Lung (tissue), 12 donors: ENCODE measurements around the gene SLC5A2. TPM values are rescaled to one million over a fixed set of nuclear protein-coding genes. Genes with fewer than 3 reads are reported as not detected.
"Not testable (repeated sequence)": the region's sequence is repeated elsewhere in the genome, so short reads cannot be mapped to it uniquely, and the experiment has no call there.

Experiments
- ATAC-seq: fragments of 200-7000 bp; cut with Tn5 transposase; one replicate; pipeline ENCODE4 v1.9.1; 2020; ENCODE audit warnings: moderate number of reproducible peaks; ENCODE audit not compliant: insufficient read depth, low FRiP score
- DNase-seq, 3 donors: peaks; one replicate each; pipeline ENCODE4 v3.0.0-alpha.2; 2013 to 2017
- H3K27ac ChIP-seq, 2 donors: one replicate each; pipeline ENCODE4 v1.5.1; 2013; ENCODE audit warnings: mild to moderate bottlenecking in 2 of 2, moderate library complexity in 2 of 2, control low read depth in 1 of 2, inconsistent platforms in 1 of 2, low read depth in 1 of 2, low read length in 1 of 2
- H3K27me3 ChIP-seq, 3 donors: one replicate each; pipeline ENCODE4 v1.5.1; 2013; ENCODE audit warnings: low read length in 2 of 3; ENCODE audit not compliant: control insufficient read depth in 3 of 3, insufficient read depth in 3 of 3
- H3K36me3 ChIP-seq, 4 donors: one replicate each; pipeline ENCODE4 v1.5.1; 2013; ENCODE audit warnings: low read length in 4 of 4, mild to moderate bottlenecking in 1 of 4, moderate library complexity in 1 of 4; ENCODE audit not compliant: control insufficient read depth in 4 of 4, insufficient read depth in 4 of 4
- H3K4me1 ChIP-seq, 5 donors: one replicate each; pipeline ENCODE4 v1.5.1; 2013; ENCODE audit warnings: low read length in 5 of 5, mild to moderate bottlenecking in 2 of 5, moderate library complexity in 1 of 5; ENCODE audit not compliant: control insufficient read depth in 5 of 5, insufficient read depth in 5 of 5
- H3K4me3 ChIP-seq: one replicate; pipeline ENCODE4 v1.5.1; 2013; ENCODE audit warnings: mild to moderate bottlenecking, control low read depth, moderate library complexity
- H3K9ac ChIP-seq, 2 donors: one replicate each; pipeline ENCODE4 v1.5.1; 2013; ENCODE audit warnings: low read length in 2 of 2, control low read depth in 1 of 2; ENCODE audit not compliant: insufficient read depth in 1 of 2
- H3K9me3 ChIP-seq, 4 donors: one replicate each; pipeline ENCODE4 v1.5.1; 2013; ENCODE audit warnings: low read length in 3 of 4, mild to moderate bottlenecking in 1 of 4, moderate library complexity in 1 of 4; ENCODE audit not compliant: control insufficient read depth in 4 of 4, insufficient read depth in 3 of 4
- CTCF ChIP-seq: IDR thresholded peaks from 2 replicates; pipeline ENCODE4 v1.5.1; 2012; ENCODE audit warnings: mild to moderate bottlenecking; ENCODE audit errors: control extremely low read depth, extremely low read depth
- WGBS, 2 donors: extraction: QIAGEN DNeasy Blood & Tissue Kit; methylation state at CpG; one replicate each; pipeline ENCODE4 v1.1.7; 2013; 5-methylcytosine and 5-hydroxymethylcytosine counted together
- polyA plus RNA-seq, 2 donors: library from polyadenylated mRNA; stranded (reverse); fragments of 200-250 nt; gene quantifications; one replicate each; pipeline ENCODE4 v1.2.1, GENCODE V29; 2013
- total RNA-seq, 2 donors: library from RNA; depleted of rRNA in 1 of 2; stranded (reverse); fragments of >200 nt in 1 of 2; gene quantifications; one replicate each; pipeline ENCODE4 v1.2.1, GENCODE V29; 2014 to 2021
- donor health status: control.
- donor health status: control.
- donor health status: Bipolar disorder and iron deficiency.
- donor health status: healthy.
- donor health status: DM: yes; HTN: yes; CAD: no.

SLC5A2 gene
- total and polyA plus RNA-seq, 4 donors = 0.85 to 3.1 (median 2.3) TPM

- Histone ChIP-seq H3K27me3 (no peaks in the 10 kb centered on the region), H3K36me3 (no peaks in the 10 kb centered on the region), H3K9me3 (peaks cover 0 to 6% (median 0%) of the 10 kb centered on the region in 4 donors), H3K4me1 (peaks cover 0 to 9% (median 4%) of the 10 kb centered on the region in 5 donors), H3K27ac (no peak overlapping the region), H3K9ac (peak overlapping the region in 1 of 2 donors; percentile 25), H3K4me3 (peak overlapping the region; percentile 47)
- WGBS, 2 donors = 6 to 7% methylated on average over 52 to 57 of the region's 57 CpGs
- DNase-seq = peak; percentile 66 to 74 (median 72)
- TF ChIP-seq CTCF = no peak
- ATAC-seq = no peak
Observed at GRCh38 chr16:31537362-31538242, 54.7 kb downstream of the SLC5A2 start.

- DNase-seq, H3K4me3 ChIP-seq, H3K27me3 ChIP-seq, H3K4me1 ChIP-seq, ATAC-seq, H3K36me3 ChIP-seq, H3K27ac ChIP-seq, H3K9me3 ChIP-seq, H3K9ac ChIP-seq: not testable (repeated sequence)
- 72 to 79% methylated on average over 7 of the region's 7 CpGs for WGBS, 2 donors
Observed at GRCh38 chr16:31538243-31538598, 55.3 kb downstream of the SLC5A2 start.

GRCh38 chr16:31539762-31540161, 56.8 kb downstream of the SLC5A2 start:
- H3K27me3 ChIP-seq = not testable (repeated sequence)

More at GRCh38 chr16:31539762-31540161, 56.8 kb downstream of the SLC5A2 start:
- ATAC-seq, H3K36me3 ChIP-seq, H3K27ac ChIP-seq, H3K9me3 ChIP-seq, H3K9ac ChIP-seq, H3K4me3 ChIP-seq, DNase-seq, H3K4me1 ChIP-seq: not testable (repeated sequence)
- WGBS, 2 donors = 91 to 92% methylated on average over 4 of the region's 4 CpGs

Other genes with a start within 250 kb of the SLC5A2 start
- 10 to 100 TPM; 11.0 to 56.2 TPM for gene ITGAM, start 223.1 kb upstream of the SLC5A2 start, total RNA-seq
- gene ITGAM, start 223.1 kb upstream of the SLC5A2 start, polyA plus RNA-seq = 10 to 100 TPM in 1 of 2 donors, 1 to 10 TPM in 1; 9.2 to 84.0 TPM
- 100 to 1,000 TPM in 1 of 2 donors, 10 to 100 TPM in 1; 38.1 to 134 TPM for gene ITGAX, start 127.9 kb upstream of the SLC5A2 start, total RNA-seq
- 100 to 1,000 TPM in 1 of 2 donors, 10 to 100 TPM in 1; 93.1 to 148 TPM for gene ITGAX, start 127.9 kb upstream of the SLC5A2 start, polyA plus RNA-seq
- 1 to 10 TPM in 1 of 2 donors, under 1 TPM in 1; 0.43 to 1.5 TPM for gene ITGAD, start 89.8 kb upstream of the SLC5A2 start, total RNA-seq
- under 1 TPM; 0.19 to 0.24 TPM for gene ITGAD, start 89.8 kb upstream of the SLC5A2 start, polyA plus RNA-seq
- gene COX6A2, start 54.8 kb upstream of the SLC5A2 start, total RNA-seq = not detected
- not detected for gene COX6A2, start 54.8 kb upstream of the SLC5A2 start, polyA plus RNA-seq
- gene ZNF843, start 40.3 kb upstream of the SLC5A2 start, total RNA-seq = 1 to 10 TPM; 1.2 to 1.4 TPM
- gene ZNF843, start 40.3 kb upstream of the SLC5A2 start, polyA plus RNA-seq = under 1 TPM; 0.25 to 0.30 TPM
- 10 to 100 TPM in 1 of 2 donors, 1 to 10 TPM in 1; 8.2 to 16.7 TPM for gene ARMC5, start 23.6 kb upstream of the SLC5A2 start, total RNA-seq
- gene ARMC5, start 23.6 kb upstream of the SLC5A2 start, polyA plus RNA-seq = 10 to 100 TPM; 11.4 to 13.2 TPM
- 10 to 100 TPM; 45.4 to 58.9 TPM for gene TGFB1I1, start 11.0 kb upstream of the SLC5A2 start, total RNA-seq
- 10 to 100 TPM; 25.1 to 29.9 TPM for gene TGFB1I1, start 11.0 kb upstream of the SLC5A2 start, polyA plus RNA-seq
- 10 to 100 TPM; 75.9 to 82.7 TPM for gene RUSF1, start 25.3 kb downstream of the SLC5A2 start, total RNA-seq
- 10 to 100 TPM; 56.1 to 70.3 TPM for gene RUSF1, start 25.3 kb downstream of the SLC5A2 start, polyA plus RNA-seq
- 10 to 100 TPM in 1 of 2 donors, not detected in 1; 47.8 TPM for gene AHSP, start 44.8 kb downstream of the SLC5A2 start, total RNA-seq
- gene AHSP, start 44.8 kb downstream of the SLC5A2 start, polyA plus RNA-seq = under 1 TPM in 1 of 2 donors, not detected in 1; 0.30 TPM